Sigmoid colon (tissue), 4 donors: Measurements from ENCODE around the gene FKBP3.

Source experiments
- EP300 ChIP-seq, 4 donors: sonication (generic); formaldehyde crosslinking; IDR thresholded peaks; one replicate each; pipeline ENCODE4 v1.6.1; 2017; ENCODE audit warnings: antibody characterized with exemption in 4 of 4
- POLR2A ChIP-seq, 2 donors: fragments of 450-650 bp; IDR thresholded peaks; one replicate each; pipeline ENCODE4 v1.6.1; 2016; ENCODE audit warnings: antibody characterized with exemption in 2 of 2, mild to moderate bottlenecking in 2 of 2, moderate library complexity in 2 of 2
- TF ChIP-seq, protein P1 (sequence below), 4 experiments: fragments of 450-650 bp in 3 of 4; fragments of 200-600 bp in 1 of 4; IDR thresholded peaks; one replicate each; pipeline ENCODE4 v1.5.1; 2016 to 2019; ENCODE audit warnings: antibody characterized with exemption in 4 of 4, mild to moderate bottlenecking in 3 of 4, moderate library complexity in 2 of 4

DNA sequence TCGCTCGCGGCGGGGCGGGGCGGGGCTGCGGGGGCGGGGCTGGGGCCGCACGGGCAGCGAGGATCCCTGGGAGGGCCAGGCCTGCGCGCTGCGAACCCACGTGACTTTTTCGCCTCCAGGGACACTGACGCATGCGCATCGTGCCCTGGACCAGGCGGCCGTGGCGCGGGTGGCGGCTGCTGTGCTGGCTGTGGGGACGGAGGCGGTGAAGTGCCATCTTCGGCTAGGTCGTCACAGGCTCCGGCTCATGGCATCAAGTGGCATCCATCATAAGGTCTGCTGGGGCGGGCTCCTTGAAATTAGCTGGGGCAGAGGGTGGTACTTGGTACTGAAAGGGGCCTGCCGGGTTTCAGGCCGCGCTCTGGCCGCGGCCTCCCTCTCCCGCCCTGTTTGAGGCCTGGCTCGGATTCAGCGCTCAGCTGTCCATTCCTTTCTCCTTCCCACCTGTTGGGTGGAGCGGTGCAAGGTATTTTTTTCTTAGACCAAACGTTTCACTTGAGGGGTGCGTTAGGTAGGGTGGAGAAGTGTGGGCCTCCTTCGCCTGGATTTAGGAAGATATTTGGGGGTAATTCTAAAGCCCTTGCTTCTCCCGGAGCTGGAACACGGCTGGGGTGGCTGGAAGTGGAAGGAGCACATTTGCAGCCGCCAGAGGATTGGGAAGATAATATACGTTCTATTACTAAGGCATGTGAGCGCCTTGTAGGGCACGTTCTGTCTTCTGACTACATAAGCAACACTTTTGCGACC, 50.1 kb downstream of the FKBP3 start, which contains the start of gene PRPF39:
- TF ChIP-seq, protein P1, sequence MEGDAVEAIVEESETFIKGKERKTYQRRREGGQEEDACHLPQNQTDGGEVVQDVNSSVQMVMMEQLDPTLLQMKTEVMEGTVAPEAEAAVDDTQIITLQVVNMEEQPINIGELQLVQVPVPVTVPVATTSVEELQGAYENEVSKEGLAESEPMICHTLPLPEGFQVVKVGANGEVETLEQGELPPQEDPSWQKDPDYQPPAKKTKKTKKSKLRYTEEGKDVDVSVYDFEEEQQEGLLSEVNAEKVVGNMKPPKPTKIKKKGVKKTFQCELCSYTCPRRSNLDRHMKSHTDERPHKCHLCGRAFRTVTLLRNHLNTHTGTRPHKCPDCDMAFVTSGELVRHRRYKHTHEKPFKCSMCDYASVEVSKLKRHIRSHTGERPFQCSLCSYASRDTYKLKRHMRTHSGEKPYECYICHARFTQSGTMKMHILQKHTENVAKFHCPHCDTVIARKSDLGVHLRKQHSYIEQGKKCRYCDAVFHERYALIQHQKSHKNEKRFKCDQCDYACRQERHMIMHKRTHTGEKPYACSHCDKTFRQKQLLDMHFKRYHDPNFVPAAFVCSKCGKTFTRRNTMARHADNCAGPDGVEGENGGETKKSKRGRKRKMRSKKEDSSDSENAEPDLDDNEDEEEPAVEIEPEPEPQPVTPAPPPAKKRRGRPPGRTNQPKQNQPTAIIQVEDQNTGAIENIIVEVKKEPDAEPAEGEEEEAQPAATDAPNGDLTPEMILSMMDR (IDR thresholded peaks at IDR 0.05), result peak in 1 of 4 experiments; percentile 10
- TF ChIP-seq POLR2A (IDR thresholded peaks at IDR 0.05), result peak; percentile 88 to 89
- no peak for TF ChIP-seq EP300 (IDR thresholded peaks at IDR 0.05)
